Measurements from ENCODE around the gene STPG2.

GRCh38 chr4:98092833-98093439 is 50.3 kb downstream of the STPG2 start:
- no peak for TF ChIP-seq POLR2A (IDR thresholded peaks at IDR 0.05)
- TF ChIP-seq CTCF (IDR thresholded peaks at IDR 0.05): no peak
